ENCODE data around the gene GAL3ST2. TPM values are rescaled to one million over a fixed set of nuclear protein-coding genes. Genes with fewer than 3 reads are reported as not detected.
"Not testable (repeated sequence)": the region's sequence is repeated elsewhere in the genome, so short reads cannot be mapped to it uniquely, and the experiment has no call there.

The GAL3ST2 gene
- total RNA-seq, 1 experiment from 2014 or later: not detected

DNA sequence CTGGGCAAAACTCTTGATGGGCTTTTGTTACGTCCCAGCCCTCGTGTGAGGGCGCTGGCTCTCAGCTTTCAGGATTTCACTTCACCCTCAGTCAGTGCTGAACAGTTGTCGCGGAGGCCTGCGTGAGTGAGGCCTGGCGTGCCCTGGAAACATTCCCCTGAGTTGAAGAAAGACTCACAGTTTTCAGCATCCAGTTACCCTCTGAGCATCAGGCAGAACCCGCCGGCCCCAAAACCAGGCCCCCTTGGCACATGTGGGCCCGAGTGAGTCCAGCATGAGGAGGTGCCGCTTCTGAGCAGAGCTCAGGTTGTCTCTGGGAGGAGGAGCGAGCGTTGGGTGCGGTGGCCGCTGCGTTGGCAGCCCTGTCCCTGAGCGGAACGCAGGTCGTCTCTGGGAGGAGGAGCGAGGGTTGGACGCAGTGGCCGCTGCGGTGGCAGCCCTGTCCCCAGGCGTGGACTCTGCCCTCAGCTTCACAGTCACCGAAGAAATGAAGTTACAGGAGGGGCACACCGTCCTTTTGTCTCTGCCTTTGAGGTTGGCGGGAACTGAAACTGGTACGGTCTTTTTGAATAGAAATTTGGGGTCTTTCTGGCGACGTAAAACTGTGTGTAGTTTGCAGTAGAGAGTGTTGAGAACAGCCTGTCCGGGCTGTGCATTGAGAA lies 32.2 kb downstream of the GAL3ST2 start, which contains the start of gene NEU4:
Gene NEU4, plus strand, starts transcription at position 473 of the 662 bp plus-strand sequence. CDS start 5,292 bp downstream, outside the sequence.
- no peak for DNase-seq (ENCODE audit: low spot score)

DNA sequence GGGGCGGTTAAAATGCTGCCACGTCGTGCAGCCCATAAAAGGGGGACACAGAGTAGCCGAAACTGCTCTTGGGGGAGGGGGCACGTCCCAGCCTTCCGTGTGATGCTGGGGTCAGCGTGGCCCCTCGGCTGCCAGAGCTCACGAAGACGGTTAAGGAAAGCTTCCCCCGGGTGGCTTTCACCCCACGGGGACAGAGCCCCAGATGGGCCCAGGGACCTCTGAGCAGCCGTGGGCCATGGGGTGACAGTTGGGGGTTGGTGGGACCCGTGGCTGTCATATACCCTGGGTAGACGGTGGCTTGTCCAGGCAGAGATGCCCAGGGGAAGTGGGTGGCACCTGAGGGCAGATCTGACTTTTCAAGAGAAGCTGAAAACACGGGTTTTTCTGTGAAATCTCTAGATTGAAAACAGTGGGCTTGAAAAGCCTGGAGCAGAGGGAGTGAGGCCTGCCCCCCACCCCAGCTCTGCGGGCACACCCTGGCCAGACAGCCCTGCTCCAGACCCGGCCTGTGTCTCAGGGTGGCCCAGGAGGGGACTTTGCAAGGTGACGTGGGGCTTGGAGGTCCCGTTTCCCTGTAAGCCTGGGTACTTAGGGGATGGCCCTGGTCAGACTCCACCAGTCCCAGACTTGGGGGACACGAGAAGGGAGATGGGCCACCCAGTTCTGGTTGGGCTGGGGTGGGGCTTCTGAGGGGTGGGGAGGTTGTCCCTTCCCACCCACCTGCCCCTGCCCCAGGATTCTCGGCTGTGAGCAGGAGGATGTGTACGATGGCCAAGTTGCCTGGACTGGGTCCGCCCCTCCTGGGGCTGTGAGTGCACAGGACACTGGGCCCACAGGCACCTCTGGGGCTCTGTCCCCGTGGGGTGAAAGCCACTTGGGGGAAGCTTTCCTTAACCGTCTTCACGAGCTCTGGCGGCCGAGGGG lies 33.0 kb downstream of the GAL3ST2 start:
- DNase-seq (ENCODE audit: low spot score): no peak

- DNase-seq (ENCODE audit: low spot score): no peak
Observed at GRCh38 chr2:241810307-241811200, 33.9 kb downstream of the GAL3ST2 start.

DNA sequence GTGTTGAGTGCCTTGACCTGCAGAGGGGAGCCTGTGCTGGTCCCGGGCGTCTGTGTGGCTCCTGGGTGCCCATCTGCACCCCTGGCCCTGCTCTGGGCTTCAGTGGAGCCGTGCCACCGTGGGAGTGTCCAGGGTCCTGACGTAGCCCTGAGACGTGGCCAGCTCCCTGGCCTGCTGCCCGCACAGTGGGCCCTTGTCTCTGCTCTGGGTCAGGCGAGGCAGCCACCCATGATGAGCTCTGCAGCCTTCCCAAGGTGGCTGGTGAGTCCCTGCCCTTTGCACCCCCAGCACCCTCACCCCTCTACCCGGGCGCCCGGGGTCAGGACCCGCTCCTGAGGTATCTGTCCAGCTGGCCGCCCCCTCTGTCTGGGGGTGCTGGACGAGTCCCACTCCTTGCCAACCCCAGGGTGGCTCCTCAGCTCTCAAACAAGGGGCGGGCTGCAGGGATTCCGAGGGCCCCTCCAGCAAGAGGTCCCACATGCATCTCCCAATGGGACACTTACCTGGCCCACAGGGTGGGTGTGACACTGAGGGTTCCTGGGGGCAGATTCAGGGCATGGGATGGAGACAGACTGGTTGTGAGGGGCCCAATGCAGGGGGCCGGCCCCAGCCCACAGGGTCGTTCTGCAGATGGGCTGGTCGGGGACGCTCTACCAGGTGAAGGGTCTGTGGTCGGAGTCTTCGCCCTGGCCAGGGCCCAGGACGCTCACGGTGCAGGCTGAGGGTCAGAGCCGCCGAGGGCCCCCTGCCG lies 34.8 kb downstream of the GAL3ST2 start:
- no peak for DNase-seq (ENCODE audit: low spot score)

DNA sequence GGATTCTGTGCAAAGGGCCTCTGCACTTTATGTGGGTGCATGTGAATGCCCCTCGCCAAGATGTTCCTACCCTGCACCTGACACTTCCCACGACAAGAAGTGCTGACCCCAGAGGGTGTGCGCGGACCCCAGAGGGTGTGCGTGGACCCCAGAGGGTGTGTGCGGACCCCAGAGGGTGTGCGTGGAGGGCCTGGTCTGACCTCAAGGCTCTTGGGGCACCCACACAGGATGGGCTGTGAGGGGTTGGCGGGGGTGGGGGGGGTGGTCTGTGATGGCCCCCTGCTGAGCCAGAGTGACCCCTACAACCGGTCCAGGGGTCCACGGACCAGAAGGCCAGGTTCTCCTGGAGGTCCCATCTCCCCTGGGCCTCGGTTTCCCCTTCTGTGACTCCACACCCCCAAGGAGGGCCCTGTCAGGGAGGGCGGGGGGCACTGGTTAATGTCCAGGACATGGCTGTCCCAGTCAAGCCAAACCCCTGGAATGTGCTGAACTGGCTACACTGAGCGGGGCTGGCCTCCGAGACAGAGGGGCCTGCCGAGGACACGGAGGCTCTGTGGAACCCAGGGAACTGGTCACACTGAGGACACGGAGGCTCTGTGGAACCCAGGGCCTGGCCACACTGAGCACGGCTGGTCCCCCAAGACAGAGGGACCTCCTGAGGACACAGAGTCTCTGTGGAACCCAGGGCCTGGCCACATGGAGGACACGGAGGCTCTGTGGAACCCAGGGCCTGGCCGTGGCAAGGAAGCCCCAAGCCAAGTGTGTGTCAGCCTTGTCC lies 35.5 kb downstream of the GAL3ST2 start:
- no peak for DNase-seq (ENCODE audit: low spot score)

GRCh38 chr2:241812730-241813643 lies 36.4 kb downstream of the GAL3ST2 start:
- DNase-seq (ENCODE audit: low spot score): no peak

- DNase-seq (ENCODE audit: low spot score): no peak
Observed at GRCh38 chr2:241813644-241814392, 37.2 kb downstream of the GAL3ST2 start.

DNA sequence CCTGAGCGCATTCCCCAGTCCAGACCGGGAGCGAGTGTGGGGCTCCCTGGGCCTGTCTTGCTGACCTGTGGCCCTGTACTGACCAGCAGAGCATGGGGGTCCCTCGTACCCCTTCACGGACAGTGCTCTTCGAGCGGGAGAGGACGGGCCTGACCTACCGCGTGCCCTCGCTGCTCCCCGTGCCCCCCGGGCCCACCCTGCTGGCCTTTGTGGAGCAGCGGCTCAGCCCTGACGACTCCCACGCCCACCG lies 37.7 kb downstream of the GAL3ST2 start:
- DNase-seq (ENCODE audit: low spot score): no peak

DNA sequence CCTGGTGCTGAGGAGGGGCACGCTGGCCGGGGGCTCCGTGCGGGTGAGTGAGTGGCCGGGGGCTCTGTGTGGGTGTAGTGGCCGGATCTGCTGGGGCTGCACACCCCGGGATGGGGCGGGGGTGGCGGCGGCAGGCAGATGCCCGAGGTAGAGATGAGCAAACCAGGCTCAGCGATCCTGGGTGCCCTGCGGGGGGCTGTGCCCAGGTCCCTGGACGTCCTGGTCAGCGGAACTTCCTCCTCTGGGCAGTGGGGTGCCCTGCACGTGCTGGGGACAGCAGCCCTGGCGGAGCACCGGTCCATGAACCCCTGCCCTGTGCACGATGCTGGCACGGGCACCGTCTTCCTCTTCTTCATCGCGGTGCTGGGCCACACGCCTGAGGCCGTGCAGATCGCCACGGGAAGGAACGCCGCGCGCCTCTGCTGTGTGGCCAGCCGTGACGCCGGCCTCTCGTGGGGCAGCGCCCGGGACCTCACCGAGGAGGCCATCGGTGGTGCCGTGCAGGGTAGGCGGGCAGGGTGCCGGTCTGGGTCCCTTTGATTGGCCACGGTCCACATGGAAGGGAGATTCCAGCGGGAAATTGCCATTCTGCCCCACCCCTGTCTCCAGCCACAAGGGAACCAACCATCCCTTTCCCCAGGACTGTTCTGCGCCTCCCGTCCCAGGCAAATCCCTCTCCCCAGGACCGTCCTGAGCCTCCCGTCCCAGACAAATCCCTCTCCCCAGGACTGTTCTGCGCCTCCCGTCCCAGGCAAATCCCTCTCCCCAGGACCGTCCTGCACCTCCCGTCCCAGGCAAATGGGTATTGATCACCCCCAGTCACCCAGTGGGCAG lies 38.2 kb downstream of the GAL3ST2 start:
- no peak for DNase-seq (ENCODE audit: low spot score)

GRCh38 chr2:241815477-241816430 lies 39.1 kb downstream of the GAL3ST2 start:
- no peak for DNase-seq (ENCODE audit: low spot score)

DNA sequence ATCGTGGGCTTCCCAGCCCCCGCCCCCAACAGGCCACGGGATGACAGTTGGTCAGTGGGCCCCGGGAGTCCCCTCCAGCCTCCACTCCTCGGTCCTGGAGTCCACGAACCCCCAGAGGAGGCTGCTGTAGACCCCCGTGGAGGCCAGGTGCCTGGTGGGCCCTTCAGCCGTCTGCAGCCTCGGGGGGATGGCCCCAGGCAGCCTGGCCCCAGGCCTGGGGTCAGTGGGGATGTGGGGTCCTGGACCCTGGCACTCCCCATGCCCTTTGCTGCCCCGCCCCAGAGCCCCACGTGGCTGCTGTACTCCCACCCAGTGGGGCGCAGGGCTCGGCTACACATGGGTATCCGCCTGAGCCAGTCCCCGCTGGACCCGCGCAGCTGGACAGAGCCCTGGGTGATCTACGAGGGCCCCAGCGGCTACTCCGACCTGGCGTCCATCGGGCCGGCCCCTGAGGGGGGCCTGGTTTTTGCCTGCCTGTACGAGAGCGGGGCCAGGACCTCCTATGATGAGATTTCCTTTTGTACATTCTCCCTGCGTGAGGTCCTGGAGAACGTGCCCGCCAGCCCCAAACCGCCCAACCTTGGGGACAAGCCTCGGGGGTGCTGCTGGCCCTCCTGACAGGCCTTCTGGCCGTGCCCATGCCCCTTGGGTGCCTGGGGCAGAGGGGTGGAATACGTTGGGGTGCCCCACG lies 40.0 kb downstream of the GAL3ST2 start:
- no peak for DNase-seq (ENCODE audit: low spot score)

DNA sequence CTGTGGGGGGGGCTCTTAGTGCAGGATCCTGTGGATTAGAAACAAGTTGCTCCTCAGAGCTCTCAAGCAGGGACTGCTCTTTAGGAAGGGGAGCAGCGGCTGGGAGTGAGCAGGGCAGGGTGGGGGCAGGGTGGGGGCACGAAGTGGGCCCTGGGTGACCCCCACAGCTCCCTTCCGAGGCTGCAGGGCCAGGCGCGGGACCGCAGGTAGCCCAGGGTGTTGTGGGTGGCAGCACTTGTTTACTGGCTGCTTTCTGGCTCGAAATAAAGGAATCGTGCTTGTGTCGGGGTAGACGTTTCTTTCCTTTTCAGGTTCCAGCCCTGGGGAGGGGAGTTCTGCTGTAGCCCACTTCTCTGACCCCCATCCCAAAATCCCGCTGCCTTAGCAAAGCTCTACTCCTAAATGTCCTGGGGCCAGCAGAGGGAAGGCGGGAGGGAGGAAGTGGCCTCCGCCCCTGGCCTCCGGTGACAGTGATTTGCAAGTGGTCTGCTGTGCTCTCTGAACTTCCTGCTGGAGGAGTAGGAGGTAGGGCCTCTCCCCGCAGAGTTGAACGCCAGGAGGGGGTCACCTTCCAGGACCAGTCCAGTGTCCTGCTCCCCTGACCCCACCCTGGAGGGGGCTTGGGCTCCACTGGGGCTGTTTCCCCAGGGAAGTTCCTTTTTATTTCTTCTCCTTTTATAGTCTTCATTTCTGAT lies 40.7 kb downstream of the GAL3ST2 start:
- no peak for DNase-seq (ENCODE audit: low spot score)

GRCh38 chr2:241817821-241818215 lies 41.2 kb downstream of the GAL3ST2 start:
- not testable (repeated sequence) for DNase-seq (ENCODE audit: low spot score)

DNA sequence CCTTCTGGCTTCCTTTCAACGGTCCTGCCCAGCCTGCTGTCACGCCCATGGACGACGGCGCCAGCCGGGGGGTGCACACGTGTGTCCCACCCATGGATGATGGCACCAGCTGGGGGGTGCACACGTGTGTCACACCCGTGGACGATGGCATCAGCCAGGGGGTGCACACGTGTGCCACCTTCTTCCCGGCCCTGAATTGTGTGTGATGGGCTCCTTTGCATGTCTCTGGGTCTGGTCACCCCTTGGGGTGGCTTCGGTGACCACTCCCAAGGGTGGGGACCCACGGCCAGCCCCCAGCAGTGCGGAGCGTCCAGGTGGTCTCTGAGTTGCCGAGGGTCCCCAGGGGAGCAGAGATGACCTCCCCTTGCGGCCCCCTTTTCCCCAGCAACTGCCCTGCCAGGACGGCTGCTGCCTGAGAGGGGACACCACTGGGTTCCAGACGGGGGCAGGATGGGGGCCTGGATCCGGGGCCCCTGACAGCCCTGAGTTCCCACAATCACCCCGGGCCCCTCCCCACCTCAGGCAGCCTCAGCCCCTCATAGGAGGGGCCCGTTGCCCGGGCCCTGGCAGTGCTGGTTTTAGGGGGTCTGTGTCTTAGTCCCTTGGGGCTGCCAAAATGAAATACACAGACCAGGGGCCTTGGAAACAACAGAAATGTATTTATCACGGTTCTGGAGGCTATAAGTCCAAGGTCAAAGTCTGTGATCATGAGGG lies 41.8 kb downstream of the GAL3ST2 start:
- no peak for DNase-seq (ENCODE audit: low spot score)

- no peak for DNase-seq (ENCODE audit: low spot score)
Observed at GRCh38 chr2:241818943-241819270, 42.3 kb downstream of the GAL3ST2 start.
